SU-DHL-6 (cell line): ENCODE measurements around the gene TTN.

Experiments used
- CTCF ChIP-seq: fragments of 200-600 bp; sonication (generic); IDR thresholded peaks from one replicate; pipeline ENCODE4 v1.5.1; 2017; ENCODE audit warnings: antibody characterized with exemption, mild to moderate bottlenecking, low read length, moderate library complexity; ENCODE audit not compliant: insufficient read depth, poor library complexity, severe bottlenecking
- EZH2phosphoT487 ChIP-seq: fragments of 200-600 bp; sonication (generic), shearing (Covaris generic); conservative IDR thresholded peaks from 2 replicates; pipeline ENCODE4 v1.6.1; 2018; ENCODE audit warnings: mild to moderate bottlenecking, antibody characterized with exemption, low read length, moderate library complexity, mixed read lengths

GRCh38 chr2:178568227-178568626 lies 239.0 kb downstream of the TTN start:
- TF ChIP-seq CTCF = no peak
- TF ChIP-seq EZH2phosphoT487 = no peak
